ENCODE measurements around the gene CBFA2T3.
"Not testable (repeated sequence)": the region's sequence is repeated elsewhere in the genome, so short reads cannot be mapped to it uniquely, and the experiment has no call there.

The CBFA2T3 gene

GRCh38 chr16:88920618-88921590 lies 56.1 kb downstream of the CBFA2T3 start:
- no peak for DNase-seq

GRCh38 chr16:88919936-88920335 lies 57.1 kb downstream of the CBFA2T3 start:
- DNase-seq: no peak

- not testable (repeated sequence) for DNase-seq
Observed at GRCh38 chr16:88918896-88919295, 58.1 kb downstream of the CBFA2T3 start.

GRCh38 chr16:88917915-88918627 lies 58.9 kb downstream of the CBFA2T3 start:
- no peak for DNase-seq

GRCh38 chr16:88917146-88917914 lies 59.7 kb downstream of the CBFA2T3 start:
- DNase-seq: no peak

GRCh38 chr16:88915639-88916327 lies 61.2 kb downstream of the CBFA2T3 start:
- no peak for DNase-seq

- no peak for DNase-seq
Observed at GRCh38 chr16:88914750-88915368, 62.1 kb downstream of the CBFA2T3 start.

- DNase-seq: no peak
Observed at GRCh38 chr16:88913870-88914269, 63.1 kb downstream of the CBFA2T3 start.

GRCh38 chr16:88913001-88913612 lies 63.9 kb downstream of the CBFA2T3 start:
- DNase-seq: no peak

GRCh38 chr16:88912556-88912955 lies 64.5 kb downstream of the CBFA2T3 start:
- no peak for DNase-seq

- DNase-seq: no peak
Observed at GRCh38 chr16:88911946-88912310, 65.1 kb downstream of the CBFA2T3 start.

- DNase-seq: no peak
Observed at GRCh38 chr16:88911136-88911945, 65.7 kb downstream of the CBFA2T3 start.

- DNase-seq: no peak
Observed at GRCh38 chr16:88910284-88911135, 66.5 kb downstream of the CBFA2T3 start.

- no peak for DNase-seq
Observed at GRCh38 chr16:88909431-88910210, 67.4 kb downstream of the CBFA2T3 start.

GRCh38 chr16:88908307-88908706 lies 68.7 kb downstream of the CBFA2T3 start:
- no peak for DNase-seq

GRCh38 chr16:88907768-88908167 lies 69.2 kb downstream of the CBFA2T3 start:
- DNase-seq: no peak

GRCh38 chr16:88906535-88907105 lies 70.4 kb downstream of the CBFA2T3 start:
- DNase-seq: no peak

GRCh38 chr16:88906020-88906419 lies 71.0 kb downstream of the CBFA2T3 start:
- DNase-seq: no peak

GRCh38 chr16:88905563-88905962 lies 71.4 kb downstream of the CBFA2T3 start:
- no peak for DNase-seq

Measured in NCI-H1417 treated with DMSO at 0.1 percent for 48 hours (cell line).